GM23248 (cell line): ENCODE measurements around the gene TMEM82.

Experiments used
- EZH2 ChIP-seq: fragments of 200-600 bp; sonication (generic); IDR thresholded peaks from 2 replicates; pipeline ENCODE4 v1.6.1; 2018; ENCODE audit warnings: antibody characterized with exemption, mild to moderate bottlenecking; ENCODE audit not compliant: insufficient read depth, poor library complexity, severe bottlenecking
- EZH2phosphoT487 ChIP-seq: fragments of 200-600 bp; sonication (generic); IDR thresholded peaks from 2 replicates; pipeline ENCODE4 v1.6.1; 2018; ENCODE audit warnings: antibody characterized with exemption, moderate library complexity, mild to moderate bottlenecking, low read depth; ENCODE audit not compliant: insufficient read depth

- TF ChIP-seq EZH2 (no peak), EZH2phosphoT487 (no peak)
These were observed 38.7 kb upstream of the TMEM82 start for GRCh38 chr1:15703562-15703961.
